Skeletal muscle tissue (tissue), 4 donors: ENCODE data around the gene ZNF609. TPM values are rescaled to one million over a fixed set of nuclear protein-coding genes. Genes with fewer than 3 reads are reported as not detected.
"Not testable (repeated sequence)": the region's sequence is repeated elsewhere in the genome, so short reads cannot be mapped to it uniquely, and the experiment has no call there.

ENCODE experiments used
- H3K27ac ChIP-seq: one replicate; pipeline ENCODE4 v1.7.0; 2013; ENCODE audit warnings: mild to moderate bottlenecking, low read depth, low read length, inconsistent platforms
- H3K27me3 ChIP-seq, 3 donors: one replicate each; pipeline ENCODE4 v1.7.0; 2013; ENCODE audit warnings: low read length in 3 of 3; ENCODE audit not compliant: control insufficient read depth in 3 of 3, insufficient read depth in 3 of 3
- H3K36me3 ChIP-seq, 3 donors: one replicate each; pipeline ENCODE4 v1.7.0; 2013; ENCODE audit warnings: low read length in 3 of 3; ENCODE audit not compliant: control insufficient read depth in 3 of 3, insufficient read depth in 3 of 3
- H3K4me1 ChIP-seq, 3 donors: one replicate each; pipeline ENCODE4 v1.7.0; 2013; ENCODE audit warnings: low read length in 3 of 3, mild to moderate bottlenecking in 3 of 3; ENCODE audit not compliant: control insufficient read depth in 3 of 3, insufficient read depth in 3 of 3
- H3K4me3 ChIP-seq, 3 donors: one replicate each; pipeline ENCODE4 v1.7.0; 2013; ENCODE audit warnings: low read length in 3 of 3
- H3K9ac ChIP-seq, 3 donors: one replicate each; pipeline ENCODE4 v1.7.0; 2013; ENCODE audit warnings: low read length in 3 of 3, mild to moderate bottlenecking in 3 of 3, moderate library complexity in 2 of 3, low read depth in 1 of 3
- H3K9me3 ChIP-seq, 3 donors: one replicate each; pipeline ENCODE4 v1.7.0; 2013; ENCODE audit warnings: low read length in 3 of 3; ENCODE audit not compliant: control insufficient read depth in 3 of 3
- total RNA-seq: library from RNA; depleted of rRNA; stranded (reverse); fragments of >200 nt; gene quantifications from one replicate; pipeline ENCODE4 v1.2.3, GENCODE V29; 2014
- donor health status: Osteomylitis.

Gene ZNF609
- total RNA-seq, 1 donor from 2014 or later: 13.6 TPM

GRCh38 chr15:64607416-64607815 lies 147.0 kb downstream of the ZNF609 start:
- not testable (repeated sequence) for H3K27me3 ChIP-seq, H3K9ac ChIP-seq, H3K4me1 ChIP-seq, H3K27ac ChIP-seq, H3K9me3 ChIP-seq, H3K4me3 ChIP-seq, H3K36me3 ChIP-seq

- Histone ChIP-seq H3K36me3 (no peaks in the 10 kb centered on the region), H3K27me3 (no peaks in the 10 kb centered on the region), H3K9me3 (no peaks in the 10 kb centered on the region), H3K9ac (no peak overlapping the region), H3K27ac (no peak overlapping the region), H3K4me3 (no peak overlapping the region), H3K4me1 (peaks cover 0 to 4% (median 0%) of the 10 kb centered on the region in 3 donors)
Measured at GRCh38 chr15:64610257-64610919, 150.0 kb downstream of the ZNF609 start.

- Histone ChIP-seq H3K4me3 (no peak overlapping the region), H3K9me3 (no peaks in the 10 kb centered on the region), H3K9ac (no peak overlapping the region), H3K36me3 (no peaks in the 10 kb centered on the region), H3K27me3 (no peaks in the 10 kb centered on the region), H3K27ac (no peak overlapping the region), H3K4me1 (peaks cover 0 to 4% (median 0%) of the 10 kb centered on the region in 3 donors)
Measured at GRCh38 chr15:64611085-64611725, 150.8 kb downstream of the ZNF609 start.

DNA sequence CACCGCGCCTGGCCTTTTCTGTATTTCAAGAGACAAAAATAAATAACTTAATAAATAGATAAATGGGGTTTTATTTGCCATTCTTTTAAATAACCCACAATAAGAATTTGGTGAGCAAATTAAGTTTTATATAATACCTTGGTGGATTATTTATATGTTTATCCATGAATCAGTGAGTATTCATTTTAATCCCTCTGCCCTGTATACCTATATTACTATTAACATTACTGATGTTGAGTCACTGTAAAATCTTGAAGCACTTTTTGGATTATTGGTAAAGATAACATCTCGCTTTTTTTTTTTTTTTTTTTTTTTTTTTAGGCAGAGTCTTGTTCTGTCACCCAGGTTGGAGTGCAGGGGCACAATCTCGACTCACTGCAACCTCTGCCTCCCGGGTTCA lies 154.1 kb downstream of the ZNF609 start:
- Histone ChIP-seq H3K27me3 (no peaks in the 10 kb centered on the region), H3K27ac (no peak overlapping the region), H3K9ac (no peak overlapping the region), H3K4me1 (peaks cover 2 to 10% (median 4%) of the 10 kb centered on the region in 3 donors), H3K9me3 (no peaks in the 10 kb centered on the region), H3K4me3 (no peak overlapping the region), H3K36me3 (no peaks in the 10 kb centered on the region)

GRCh38 chr15:64617727-64618126 lies 157.3 kb downstream of the ZNF609 start:
- H3K9me3 ChIP-seq: no peaks in the 10 kb centered on the region
- H3K9ac ChIP-seq: no peak overlapping the region
- H3K36me3 ChIP-seq: peaks cover 0 to 2% (median 0%) of the 10 kb centered on the region in 3 donors
- no peaks in the 10 kb centered on the region for H3K27me3 ChIP-seq
- peaks cover 5 to 26% (median 20%) of the 10 kb centered on the region in 3 donors for H3K4me1 ChIP-seq
- H3K4me3 ChIP-seq: no peak overlapping the region
- H3K27ac ChIP-seq: no peak overlapping the region

- H3K9me3 ChIP-seq: no peaks in the 10 kb centered on the region
- no peak overlapping the region for H3K4me3 ChIP-seq
- H3K4me1 ChIP-seq: peaks cover 7 to 28% (median 24%) of the 10 kb centered on the region in 3 donors
- H3K9ac ChIP-seq: no peak overlapping the region
- no peak overlapping the region for H3K27ac ChIP-seq
- no peaks in the 10 kb centered on the region for H3K27me3 ChIP-seq
- peaks cover 0 to 4% (median 0%) of the 10 kb centered on the region in 3 donors for H3K36me3 ChIP-seq
Measured at GRCh38 chr15:64618138-64618537, 157.8 kb downstream of the ZNF609 start.

DNA sequence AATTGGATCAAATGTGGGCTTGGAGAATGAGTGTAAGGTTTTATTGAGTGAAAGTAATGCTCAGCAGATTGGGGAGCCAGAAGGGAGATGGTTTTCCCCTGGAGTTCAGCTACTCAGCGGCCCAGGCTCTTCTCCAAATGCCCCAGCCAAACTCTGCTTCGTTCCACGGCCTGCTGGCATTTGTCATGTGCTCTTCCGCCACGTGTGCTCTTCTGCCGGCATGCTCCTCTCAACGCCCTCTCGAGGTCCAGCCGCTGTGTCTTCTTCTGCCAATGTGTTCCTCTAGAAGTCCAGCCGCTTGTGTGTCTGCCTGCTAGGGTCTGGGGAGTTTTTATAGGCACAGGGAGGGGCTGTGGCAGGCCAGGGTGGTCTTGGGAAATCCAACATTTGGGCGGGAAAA lies 158.2 kb downstream of the ZNF609 start:
- H3K27ac ChIP-seq: no peak overlapping the region
- no peaks in the 10 kb centered on the region for H3K9me3 ChIP-seq
- H3K36me3 ChIP-seq: peaks cover 0 to 7% (median 0%) of the 10 kb centered on the region in 3 donors
- H3K4me3 ChIP-seq: no peak overlapping the region
- H3K27me3 ChIP-seq: no peaks in the 10 kb centered on the region
- peaks cover 7 to 28% (median 26%) of the 10 kb centered on the region in 3 donors for H3K4me1 ChIP-seq
- no peak overlapping the region for H3K9ac ChIP-seq

- Histone ChIP-seq H3K27me3 (no peaks in the 10 kb centered on the region), H3K36me3 (peaks cover 0 to 7% (median 0%) of the 10 kb centered on the region in 3 donors), H3K27ac (no peak overlapping the region), H3K9ac (no peak overlapping the region), H3K4me1 (peaks cover 7 to 28% (median 26%) of the 10 kb centered on the region in 3 donors), H3K4me3 (no peak overlapping the region), H3K9me3 (no peaks in the 10 kb centered on the region)
Measured at GRCh38 chr15:64619880-64620839, 159.8 kb downstream of the ZNF609 start.

GRCh38 chr15:64621056-64621455 lies 160.7 kb downstream of the ZNF609 start:
- no peak overlapping the region for H3K4me3 ChIP-seq
- H3K4me1 ChIP-seq: peaks cover 7 to 28% (median 26%) of the 10 kb centered on the region in 3 donors
- no peak overlapping the region for H3K27ac ChIP-seq
- no peaks in the 10 kb centered on the region for H3K9me3 ChIP-seq
- no peaks in the 10 kb centered on the region for H3K27me3 ChIP-seq
- H3K9ac ChIP-seq: no peak overlapping the region
- peaks cover 0 to 7% (median 0%) of the 10 kb centered on the region in 3 donors for H3K36me3 ChIP-seq
